GM18907 (cell line): Measurements from ENCODE around the gene WDR48.
"Not testable (repeated sequence)": the region's sequence is repeated elsewhere in the genome, so short reads cannot be mapped to it uniquely, and the experiment has no call there.

Experiments
- ATAC-seq: cut with Tn5 transposase; IDR thresholded peaks from one replicate; pipeline ENCODE4 v1.9.1; 2021; ENCODE audit warnings: mild to moderate bottlenecking, moderate library complexity; ENCODE audit not compliant: unreplicated experiment

Gene WDR48

GRCh38 chr3:39051649-39052561 is at the start of gene WDR48, which contains the start of gene SCN11A:
WDR48 (plus strand) TSS chr3:39052016; CDS start chr3:39052026, 10 bp downstream.
SCN11A (minus strand) TSS chr3:39051944; CDS start chr3:38950362, 101,582 bp downstream.
- peak; percentile 98 for ATAC-seq

GRCh38 chr3:39005295-39005694 is 46.5 kb upstream of the WDR48 start:
- no peak for ATAC-seq

GRCh38 chr3:39011191-39011736 is 40.6 kb upstream of the WDR48 start:
- no peak for ATAC-seq

- ATAC-seq, result no peak
These were observed 38.5 kb upstream of the WDR48 start for GRCh38 chr3:39013289-39013688.

- ATAC-seq, result no peak
These were observed 37.8 kb upstream of the WDR48 start for GRCh38 chr3:39013921-39014509.

GRCh38 chr3:39015418-39015817 is 36.4 kb upstream of the WDR48 start:
- ATAC-seq, result no peak

- ATAC-seq, result no peak
These were observed 32.5 kb upstream of the WDR48 start for GRCh38 chr3:39019299-39019698.

- peak; percentile 85 for ATAC-seq
These were observed 30.8 kb upstream of the WDR48 start for GRCh38 chr3:39021029-39021428.

GRCh38 chr3:39021465-39022285 is 30.1 kb upstream of the WDR48 start:
- ATAC-seq, result no peak

GRCh38 chr3:39022286-39022630 is 29.6 kb upstream of the WDR48 start:
- no peak for ATAC-seq

GRCh38 chr3:39024497-39024896 is 27.3 kb upstream of the WDR48 start:
- no peak for ATAC-seq

GRCh38 chr3:39025222-39025970 is 26.4 kb upstream of the WDR48 start:
- ATAC-seq, result no peak

- no peak for ATAC-seq
These were observed 23.3 kb upstream of the WDR48 start for GRCh38 chr3:39028546-39028945.

GRCh38 chr3:39029556-39029955 is 22.3 kb upstream of the WDR48 start:
- ATAC-seq, result no peak

- no peak for ATAC-seq
These were observed 13.7 kb upstream of the WDR48 start for GRCh38 chr3:39038165-39038564.

- no peak for ATAC-seq
These were observed 1.8 kb upstream of the WDR48 start for GRCh38 chr3:39050029-39050428.

- no peak for ATAC-seq
These were observed 767 bp downstream of the WDR48 start for GRCh38 chr3:39052583-39052982.

- no peak for ATAC-seq
These were observed 1.9 kb downstream of the WDR48 start for GRCh38 chr3:39053696-39054095.

- ATAC-seq, result no peak
These were observed 4.3 kb downstream of the WDR48 start for GRCh38 chr3:39056151-39056550.

GRCh38 chr3:39061228-39061627 is 9.4 kb downstream of the WDR48 start:
- not testable (repeated sequence) for ATAC-seq
